Calu3 (cell line): Measurements from ENCODE around the gene MBD5. TPM values are rescaled to one million over a fixed set of nuclear protein-coding genes. Genes with fewer than 3 reads are reported as not detected.

ENCODE experiments used
- BruUV-seq: library from RNA; stranded (reverse); fragments of 400-500 nt; replicated peaks from 2 replicates; lab custom pipeline; 2021; lab: Mats Ljungman, UMichigan
- CTCF ChIA-PET: fragments of 300-600 bp; sonication (Branson Sonifier 250); formaldehyde crosslinking; loops from one replicate; lab custom pipeline; 2022; ENCODE audit warnings: antibody characterized with exemption; lab: Charles Lee
- DNase-seq: peaks from one replicate; pipeline ENCODE4 v3.0.0; 2022
- H3K27ac Mint-ChIP-seq: one replicate; pipeline ENCODE4 v1.8.0; 2022; ENCODE audit warnings: mixed read lengths; ENCODE audit not compliant: unreplicated experiment
- H3K27me3 Mint-ChIP-seq: one replicate; pipeline ENCODE4 v1.8.0; 2022; ENCODE audit warnings: mixed read lengths; ENCODE audit not compliant: unreplicated experiment
- H3K36me3 Mint-ChIP-seq: one replicate; pipeline ENCODE4 v1.8.0; 2022; ENCODE audit warnings: mild to moderate bottlenecking, moderate library complexity, mixed read lengths; ENCODE audit not compliant: insufficient read depth, unreplicated experiment
- H3K4me1 Mint-ChIP-seq: one replicate; pipeline ENCODE4 v1.8.0; 2022; ENCODE audit warnings: mild to moderate bottlenecking, low read depth, mixed read lengths; ENCODE audit not compliant: unreplicated experiment
- H3K4me3 Mint-ChIP-seq: one replicate; pipeline ENCODE4 v1.8.0; 2022; ENCODE audit warnings: mild to moderate bottlenecking, low read depth, moderate library complexity, mixed read lengths; ENCODE audit not compliant: unreplicated experiment
- H3K9me3 Mint-ChIP-seq: one replicate; pipeline ENCODE4 v1.8.0; 2022; ENCODE audit warnings: low read depth, mixed read lengths; ENCODE audit not compliant: unreplicated experiment
- CTCF ChIP-seq: fragments of 200-600 bp; IDR thresholded peaks from one replicate; pipeline ENCODE4 v1.8.0; 2022; ENCODE audit warnings: antibody characterized with exemption; ENCODE audit not compliant: unreplicated experiment
- intact Hi-C: fragments of 100-400 bp; cut with micrococcal nuclease; formaldehyde crosslinking; loops from one replicate; pipeline ENCODE4 v1.10.0; 2022; ENCODE audit not compliant: unreplicated experiment
- total RNA-seq: library from RNA; stranded (reverse); gene quantifications from 2 replicates; pipeline ENCODE4 v1.2.3, GENCODE V29; 2022

Gene MBD5
- total RNA-seq, 1 experiment from 2014 or later = 36.4 TPM

DNA sequence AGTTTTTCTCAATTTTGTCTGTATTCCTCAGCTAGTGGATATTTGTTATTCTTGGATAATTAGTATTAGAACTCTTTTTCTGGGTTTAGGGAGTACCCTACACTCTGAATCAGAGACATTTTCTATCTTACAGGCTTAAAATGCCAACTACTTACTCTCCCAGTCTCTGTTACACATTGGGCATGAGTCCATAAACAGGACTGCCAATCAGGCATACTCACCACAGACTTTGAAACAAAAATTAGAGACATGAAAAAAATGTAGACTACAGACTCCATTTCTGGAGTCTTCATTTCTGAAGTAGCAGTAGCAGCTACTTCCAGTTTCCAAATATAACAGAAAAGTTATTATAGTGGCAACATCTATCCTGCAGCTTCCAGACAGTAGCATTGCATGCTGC is 279.7 kb downstream of the MBD5 start:
- TF ChIP-seq CTCF = no peak
- no peaks in the 10 kb centered on the region for H3K36me3 Mint-ChIP-seq
- no peaks in the 10 kb centered on the region for H3K9me3 Mint-ChIP-seq
- CTCF ChIA-PET = no interaction called here
- peaks cover 11% of the 10 kb centered on the region for H3K4me1 Mint-ChIP-seq
- no peaks in the 10 kb centered on the region for H3K27me3 Mint-ChIP-seq
- BruUV-seq = no TSS peak
- no peak overlapping the region for H3K4me3 Mint-ChIP-seq
- H3K27ac Mint-ChIP-seq = no peak overlapping the region
- intact Hi-C loops = no loop called here
- no peak for DNase-seq

GRCh38 chr2:148301362-148301761 is 280.5 kb downstream of the MBD5 start:
- Mint-ChIP-seq H3K27me3 (no peaks in the 10 kb centered on the region), H3K4me3 (no peak overlapping the region), H3K36me3 (no peaks in the 10 kb centered on the region), H3K9me3 (no peaks in the 10 kb centered on the region), H3K4me1 (peaks cover 11% of the 10 kb centered on the region), H3K27ac (no peak overlapping the region)
- no TSS peak for BruUV-seq
- intact Hi-C loops = no loop called here
- no peak for TF ChIP-seq CTCF
- DNase-seq = no peak
- CTCF ChIA-PET = no interaction called here

DNA sequence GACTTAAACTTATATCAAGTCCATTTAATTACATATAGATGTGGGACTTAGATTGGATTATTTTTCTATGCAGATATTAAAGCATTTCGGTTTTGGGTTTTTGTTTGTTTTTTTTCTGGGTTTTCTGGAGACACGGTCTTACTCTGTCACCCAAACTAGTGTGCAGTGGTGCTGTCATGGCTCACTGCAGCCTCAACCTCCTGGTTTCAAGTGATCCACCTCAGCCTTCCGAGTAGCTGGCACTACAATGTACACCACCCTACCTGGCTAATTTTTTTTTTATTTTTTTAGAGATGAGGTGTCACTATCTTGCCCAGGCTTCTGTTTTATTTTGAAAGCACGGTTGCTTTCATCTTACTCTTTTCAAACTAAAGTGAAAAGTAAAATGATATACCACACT is 281.6 kb downstream of the MBD5 start:
- TF ChIP-seq CTCF = no peak
- H3K36me3 Mint-ChIP-seq = no peaks in the 10 kb centered on the region
- no peak overlapping the region for H3K4me3 Mint-ChIP-seq
- H3K27me3 Mint-ChIP-seq = no peaks in the 10 kb centered on the region
- CTCF ChIA-PET = no interaction called here
- no peak overlapping the region for H3K27ac Mint-ChIP-seq
- peaks cover 11% of the 10 kb centered on the region for H3K4me1 Mint-ChIP-seq
- no peaks in the 10 kb centered on the region for H3K9me3 Mint-ChIP-seq
- intact Hi-C loops = no loop called here
- BruUV-seq = no TSS peak
- DNase-seq = no peak

GRCh38 chr2:148303161-148303560 is 282.3 kb downstream of the MBD5 start:
- no TSS peak for BruUV-seq
- no peak for TF ChIP-seq CTCF
- H3K4me1 Mint-ChIP-seq = peaks cover 11% of the 10 kb centered on the region
- no peak for DNase-seq
- no peak overlapping the region for H3K27ac Mint-ChIP-seq
- H3K36me3 Mint-ChIP-seq = no peaks in the 10 kb centered on the region
- H3K4me3 Mint-ChIP-seq = no peak overlapping the region
- no peaks in the 10 kb centered on the region for H3K9me3 Mint-ChIP-seq
- intact Hi-C loops = no loop called here
- no peaks in the 10 kb centered on the region for H3K27me3 Mint-ChIP-seq
- CTCF ChIA-PET = no interaction called here
